PFSK-1 (cell line): ENCODE measurements around the gene ECEL1.

ENCODE experiments used
- FOXP2 ChIP-seq: optimal IDR thresholded peaks from 2 replicates; pipeline ENCODE3; 2011; ENCODE audit warnings: borderline replicate concordance, control low read depth, inconsistent platforms; ENCODE audit not compliant: insufficient read depth; ENCODE audit errors: extremely low read length, extremely low read depth
- POLR2AphosphoS5 ChIP-seq: IDR thresholded peaks from 2 replicates; pipeline ENCODE4 v1.6.1; 2012; ENCODE audit warnings: low read depth, mild to moderate bottlenecking, control low read depth, low read length, moderate library complexity
- REST ChIP-seq, 2 experiments: IDR thresholded peaks; 2 replicates each; pipeline versions ENCODE4 v1.6.1 to v1.8.0; 2011 to 2012; ENCODE audit warnings: low read depth in 2 of 2, low read length in 2 of 2, control low read depth in 1 of 2, inconsistent platforms in 1 of 2, mild to moderate bottlenecking in 1 of 2, moderate library complexity in 1 of 2; ENCODE audit not compliant: insufficient read depth in 1 of 2
- SIN3A ChIP-seq: IDR thresholded peaks from 2 replicates; pipeline ENCODE4 v1.6.1; 2012; ENCODE audit warnings: mild to moderate bottlenecking, low read length, moderate library complexity, borderline replicate concordance; ENCODE audit not compliant: insufficient read depth
- TAF1 ChIP-seq: IDR thresholded peaks from 2 replicates; pipeline ENCODE4 v1.6.1; 2012; ENCODE audit warnings: low read length, control low read depth, borderline replicate concordance; ENCODE audit not compliant: insufficient read depth

The ECEL1 gene

GRCh38 chr2:232456296-232457120 lies 31.1 kb downstream of the ECEL1 start:
- TF ChIP-seq FOXP2 (no peak), TAF1 (no peak), REST (IDR thresholded peaks at IDR 0.05; ENCODE audit: insufficient read depth in 1 of 2, low read depth in 2 of 2, low read length in 2 of 2) (no peak), POLR2AphosphoS5 (no peak), SIN3A (no peak)

GRCh38 chr2:232455426-232456255 lies 32.0 kb downstream of the ECEL1 start, which contains the start of gene ALPI:
Gene ALPI (plus strand): TSS chr2:232456153. CDS start chr2:232456200, 47 bp downstream.
- TF ChIP-seq FOXP2 (no peak), POLR2AphosphoS5 (no peak), SIN3A (no peak), TAF1 (no peak), REST (IDR thresholded peaks at IDR 0.05; ENCODE audit: insufficient read depth in 1 of 2, low read depth in 2 of 2, low read length in 2 of 2) (no peak)

- TF ChIP-seq TAF1 (no peak), FOXP2 (no peak), REST (IDR thresholded peaks at IDR 0.05; ENCODE audit: insufficient read depth in 1 of 2, low read depth in 2 of 2, low read length in 2 of 2) (no peak), POLR2AphosphoS5 (no peak), SIN3A (no peak)
Observed at GRCh38 chr2:232454630-232455029, 33.0 kb downstream of the ECEL1 start.

GRCh38 chr2:232449964-232450363 lies 37.7 kb downstream of the ECEL1 start:
- no peak for TF ChIP-seq SIN3A
- TF ChIP-seq FOXP2 = no peak
- no peak for TF ChIP-seq POLR2AphosphoS5
- TF ChIP-seq REST (IDR thresholded peaks at IDR 0.05; ENCODE audit: insufficient read depth in 1 of 2, low read depth in 2 of 2, low read length in 2 of 2) = no peak
- no peak for TF ChIP-seq TAF1
